Glomerular endothelial cell (primary cell): ENCODE measurements around the gene TRAPPC6A. TPM values are rescaled to one million over a fixed set of nuclear protein-coding genes. Genes with fewer than 3 reads are reported as not detected.

Source experiments
- DNase-seq: peaks from one replicate; pipeline ENCODE4 v3.0.0-alpha.2; 2011; ENCODE audit warnings: low read depth, low spot score; ENCODE audit errors: extremely low read depth
- total RNA-seq: library from RNA; depleted of rRNA; stranded (reverse); fragments of >200 nt; gene quantifications from 2 replicates; pipeline ENCODE4 v1.2.3, GENCODE V29; 2015

Gene TRAPPC6A
- total RNA-seq, 1 donor from 2014 or later, result 25.3 TPM

DNA sequence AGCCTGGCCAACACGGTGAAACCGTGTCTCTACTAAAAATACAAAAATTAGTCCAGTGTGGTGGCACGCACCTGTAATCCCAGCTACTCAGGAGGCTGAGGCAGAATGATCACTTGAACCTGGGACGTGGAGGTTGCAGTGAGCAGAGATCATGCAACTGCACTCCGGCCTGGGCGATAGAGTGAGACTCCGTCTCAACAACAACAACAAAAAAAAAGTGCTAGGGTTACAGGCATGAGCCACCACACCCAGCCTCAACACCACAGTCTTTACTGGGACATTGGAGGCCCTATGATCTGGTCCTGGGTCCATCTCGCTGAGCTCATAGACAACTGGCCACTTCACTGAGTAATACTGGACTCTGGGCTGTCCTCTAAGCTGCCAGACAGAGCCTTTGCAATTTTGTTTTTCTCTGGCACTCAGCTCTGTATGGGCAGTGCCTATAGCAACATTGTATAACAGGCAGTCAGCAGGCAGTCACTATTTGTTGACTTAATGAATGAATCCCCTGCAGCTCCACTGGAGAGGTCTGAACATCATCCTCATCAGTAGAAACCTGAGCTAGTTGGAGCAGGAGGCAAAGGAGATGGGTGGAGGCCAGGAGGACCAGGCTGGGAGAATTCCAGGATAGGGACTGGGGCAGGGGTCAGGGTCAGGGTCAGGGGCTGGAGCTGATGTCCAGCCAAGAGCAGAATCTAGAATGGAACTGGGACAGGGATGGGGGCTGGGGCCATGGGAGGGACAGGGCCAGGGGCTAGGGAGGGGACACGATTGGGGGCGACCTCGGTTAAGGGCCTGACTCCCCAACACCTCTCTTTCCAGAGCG, 8.7 kb upstream of the TRAPPC6A start:
- DNase-seq, result no peak

DNA sequence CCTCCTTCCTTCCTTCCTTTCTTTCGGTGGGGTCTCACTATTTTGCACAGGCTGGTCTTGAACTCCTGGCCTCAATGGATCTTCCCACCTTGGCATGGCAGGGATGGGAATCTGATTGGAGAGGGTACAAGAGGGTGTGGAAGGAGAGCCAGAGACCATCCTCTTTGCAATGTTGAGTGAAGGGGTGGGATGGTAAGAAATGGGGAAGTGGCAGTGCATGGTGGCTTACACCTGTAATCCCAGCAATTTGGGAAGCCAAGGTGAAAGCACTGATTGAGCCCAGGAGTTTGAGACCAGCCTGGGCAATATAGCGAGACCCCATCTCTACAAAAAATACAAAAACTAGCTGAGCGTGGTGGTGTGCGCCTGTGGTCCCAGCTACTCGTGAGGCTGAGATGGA, 6.1 kb upstream of the TRAPPC6A start:
- DNase-seq, result no peak

DNA sequence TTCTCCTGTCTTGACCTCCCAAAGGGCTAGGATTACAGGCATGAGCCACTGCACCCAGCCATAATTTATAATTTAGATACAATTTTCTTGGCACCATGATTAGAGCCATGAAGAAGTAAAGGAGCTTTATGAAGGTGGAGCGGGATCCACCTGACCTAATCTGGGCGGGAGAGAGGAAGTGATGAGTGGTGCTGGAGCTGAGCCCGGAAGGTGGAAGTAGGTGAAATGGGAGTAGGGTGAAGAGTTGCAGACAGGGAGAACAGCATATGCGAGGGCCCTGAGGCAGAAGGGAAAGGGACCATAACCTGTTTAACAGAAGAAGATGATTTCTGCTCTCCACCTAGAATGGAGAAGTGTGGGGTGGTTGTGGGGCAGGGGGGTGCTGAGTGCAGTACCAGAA, 4.7 kb upstream of the TRAPPC6A start:
- no peak for DNase-seq

DNA sequence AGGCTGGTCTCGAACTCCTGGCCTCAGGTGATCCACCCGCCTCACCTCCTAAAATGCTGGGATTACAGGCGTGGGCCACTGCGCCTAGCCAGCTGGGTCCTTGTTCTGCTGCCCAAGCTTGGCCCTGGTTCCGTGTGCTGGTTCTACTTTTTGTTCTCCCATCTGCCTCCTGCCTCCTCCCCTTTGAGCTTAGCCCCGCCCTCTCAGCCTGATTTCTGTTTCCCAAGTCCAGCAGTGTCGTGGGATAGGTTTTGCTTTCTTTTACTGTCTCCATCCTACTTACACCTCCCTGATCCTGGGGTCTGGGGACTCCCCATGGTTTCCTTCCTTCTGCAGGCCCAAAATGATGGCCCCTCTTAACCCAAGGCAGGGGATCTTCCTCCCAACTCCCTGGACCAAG, 2.9 kb upstream of the TRAPPC6A start:
- DNase-seq, result no peak

DNA sequence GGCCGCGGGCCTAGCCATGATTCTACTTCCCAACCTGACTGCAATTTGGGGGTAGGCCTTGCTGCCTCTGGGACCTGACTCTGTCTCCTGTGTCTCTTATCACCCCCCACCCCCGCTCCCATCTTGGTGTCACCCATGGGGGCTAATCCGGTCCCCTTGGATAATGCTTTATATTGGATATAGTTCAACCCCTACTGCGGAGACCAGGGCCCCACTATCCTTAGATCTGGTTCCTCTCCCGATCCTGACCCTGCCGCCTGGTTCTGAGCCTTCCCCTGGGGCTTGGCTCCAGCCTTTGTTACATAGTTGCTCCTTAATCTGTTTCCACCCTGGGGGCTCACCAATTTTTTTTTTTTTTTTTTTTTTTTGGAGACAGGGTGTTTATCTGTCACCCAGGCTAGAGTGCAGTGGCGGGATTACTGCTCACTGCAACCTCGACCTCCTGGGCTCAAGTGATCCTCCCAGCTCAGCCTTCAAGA, 1.9 kb upstream of the TRAPPC6A start:
- DNase-seq, result no peak

DNA sequence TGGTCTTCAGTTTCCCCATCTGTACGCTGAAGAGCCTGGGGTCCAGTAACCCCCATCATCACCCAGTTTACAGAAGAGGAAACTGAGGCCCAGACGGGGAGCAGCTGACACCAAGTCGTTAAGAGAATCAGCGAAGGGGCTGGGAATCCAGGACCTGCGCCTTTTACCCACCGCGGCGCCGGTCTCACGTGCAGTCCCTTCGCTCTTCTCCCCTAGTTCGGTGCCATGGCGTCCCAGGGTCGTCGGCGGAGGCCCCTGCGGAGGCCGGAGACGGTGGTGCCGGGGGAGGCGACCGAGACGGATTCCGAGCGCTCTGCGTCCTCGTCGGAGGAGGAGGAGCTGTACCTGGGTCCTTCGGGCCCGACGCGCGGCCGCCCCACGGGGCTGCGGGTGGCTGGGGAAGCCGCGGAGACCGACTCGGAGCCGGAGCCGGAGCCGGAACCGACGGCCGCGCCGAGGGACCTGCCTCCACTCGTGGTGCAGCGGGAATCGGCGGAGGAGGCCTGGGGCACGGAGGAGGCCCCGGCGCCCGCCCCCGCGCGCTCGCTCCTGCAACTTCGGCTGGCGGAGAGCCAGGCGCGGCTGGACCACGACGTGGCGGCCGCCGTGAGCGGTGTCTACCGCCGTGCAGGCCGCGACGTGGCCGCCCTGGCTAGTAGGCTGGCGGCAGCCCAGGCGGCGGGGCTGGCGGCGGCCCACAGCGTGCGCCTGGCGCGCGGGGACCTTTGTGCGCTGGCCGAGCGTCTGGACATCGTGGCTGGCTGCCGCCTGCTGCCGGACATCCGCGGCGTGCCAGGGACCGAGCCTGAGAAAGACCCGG, 1.2 kb upstream of the TRAPPC6A start:
- DNase-seq, result no peak

DNA sequence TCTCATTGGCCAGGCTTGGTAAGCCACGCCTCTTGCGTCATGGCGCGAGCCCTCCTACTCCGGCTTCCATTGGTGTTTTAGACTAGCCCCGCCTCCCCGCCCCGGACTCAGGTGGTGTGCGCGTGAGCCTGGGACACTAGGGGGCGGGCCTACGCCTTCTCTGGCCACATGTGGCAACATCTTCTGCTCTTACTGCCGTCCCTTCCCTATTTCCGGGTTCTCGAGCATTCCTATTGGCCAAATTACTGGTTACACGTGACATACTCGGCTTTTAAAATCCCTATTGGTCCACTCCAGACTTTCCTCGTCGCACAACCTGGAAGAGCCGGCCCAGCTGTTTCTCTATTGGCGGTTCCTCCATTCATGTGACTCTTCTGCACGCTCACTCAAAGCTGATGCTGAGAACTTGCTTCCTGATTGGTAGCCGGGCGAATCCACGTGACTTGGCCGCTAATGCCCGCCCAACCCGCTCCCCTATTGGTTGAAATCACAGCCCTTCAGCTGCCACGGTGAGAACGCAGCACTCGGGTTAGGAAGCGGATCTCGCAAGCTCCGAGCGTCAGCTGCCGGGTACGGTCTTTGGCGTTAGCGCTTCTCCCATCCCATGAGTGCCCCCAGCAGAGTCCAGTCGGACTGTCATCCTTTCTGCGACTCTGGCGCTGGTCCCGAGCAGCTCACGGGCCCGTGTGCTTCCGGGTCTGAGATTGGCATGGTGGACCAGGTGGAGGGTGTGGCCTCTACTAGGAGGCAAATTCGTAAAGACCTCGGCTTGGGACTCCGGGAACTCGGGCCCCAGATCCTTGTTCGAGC, 430 bp upstream of the TRAPPC6A start, which contains the start of gene BLOC1S3:
BLOC1S3 (plus strand) TSS at position 523 of the 810 bp plus-strand sequence. CDS start 513 bp downstream, outside the sequence.
- peak; percentile 99 for DNase-seq

DNA sequence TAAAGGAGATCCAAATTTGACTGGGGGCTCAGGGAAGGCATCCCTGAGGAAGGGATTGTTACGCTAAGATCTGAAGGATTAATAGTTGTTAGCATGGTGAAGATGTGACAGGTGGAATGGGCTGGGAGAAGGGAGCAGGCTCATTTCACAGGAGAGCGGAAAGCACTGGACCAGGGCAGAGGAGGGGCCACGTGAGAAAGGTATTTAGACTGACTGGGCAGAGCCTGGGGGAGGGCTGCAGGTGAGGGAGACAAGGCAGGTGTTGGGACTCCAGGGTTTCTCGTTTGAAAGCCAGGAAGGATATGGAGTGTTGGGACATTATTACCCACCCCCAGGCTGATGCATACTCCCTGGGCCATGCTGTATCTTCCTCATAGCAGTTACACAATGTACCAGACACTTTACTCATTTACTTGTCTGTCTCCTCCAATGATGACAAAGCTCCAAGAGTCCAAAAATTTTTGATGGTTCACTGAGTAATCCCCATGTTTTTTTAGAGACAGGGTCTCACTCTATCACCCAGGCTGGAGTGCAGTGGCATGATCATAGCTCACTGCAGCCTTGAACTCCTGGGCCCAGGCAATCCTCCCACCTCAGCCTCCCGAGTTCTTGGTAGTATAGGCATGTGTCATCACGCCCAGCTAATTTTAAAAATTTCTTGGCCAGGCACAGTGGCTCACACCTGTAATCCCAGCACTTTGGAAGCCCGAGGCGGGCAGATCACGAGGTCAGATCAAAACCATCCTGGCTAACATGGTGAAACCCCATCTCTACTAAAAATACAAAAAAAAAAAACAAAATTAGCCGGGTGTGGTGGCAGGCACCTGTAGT, 2.3 kb downstream of the TRAPPC6A start:
- DNase-seq, result no peak

DNA sequence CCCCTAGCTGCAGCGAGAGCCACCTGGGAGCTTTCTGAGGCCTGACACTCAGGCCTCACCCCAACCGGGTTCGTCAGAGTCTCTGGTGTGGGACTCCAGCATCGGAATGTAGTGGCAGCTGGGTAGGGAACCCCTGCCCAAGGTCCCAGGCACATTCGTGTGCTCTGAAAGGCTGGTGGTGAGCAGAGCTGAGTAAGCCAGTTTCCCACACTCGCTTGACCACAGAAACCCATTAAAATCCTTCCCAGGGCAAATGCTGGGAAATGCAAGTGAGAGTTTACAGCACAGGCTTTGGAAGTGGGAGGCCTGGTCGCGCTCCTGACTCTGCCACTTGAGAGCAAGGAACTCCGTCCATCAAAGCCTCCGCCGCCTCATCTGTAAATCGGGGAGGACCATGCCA, 4.2 kb downstream of the TRAPPC6A start:
- DNase-seq, result no peak

DNA sequence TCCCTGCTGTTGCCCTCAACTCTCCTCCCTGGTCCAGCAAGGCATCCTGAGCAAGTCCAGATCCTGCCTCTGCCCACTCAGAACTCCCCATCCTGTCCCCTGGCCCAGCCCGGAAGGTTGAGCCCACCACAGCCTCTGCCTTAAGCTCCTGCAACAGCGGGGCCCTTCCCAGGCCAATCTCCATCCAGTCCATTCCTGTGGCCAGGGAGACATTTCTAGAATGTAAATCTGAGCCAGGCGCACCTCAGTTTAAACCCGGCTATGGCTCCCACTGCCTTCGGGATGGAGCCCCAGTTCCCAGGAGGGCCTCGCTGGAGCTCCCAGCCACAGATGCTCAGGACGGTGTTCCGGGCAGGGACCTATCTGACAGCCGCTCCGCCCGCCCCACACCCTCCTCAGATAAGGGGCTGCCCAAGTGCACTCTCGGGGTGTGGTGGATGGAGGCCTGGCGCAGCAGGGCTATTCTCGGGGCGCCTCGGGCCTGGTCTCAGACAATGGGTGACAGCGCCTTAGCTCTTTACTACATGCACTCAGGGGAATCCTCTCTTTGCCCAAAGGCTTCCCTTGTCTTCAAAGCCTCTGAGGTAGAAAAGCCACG, 5.3 kb downstream of the TRAPPC6A start:
- DNase-seq, result no peak

DNA sequence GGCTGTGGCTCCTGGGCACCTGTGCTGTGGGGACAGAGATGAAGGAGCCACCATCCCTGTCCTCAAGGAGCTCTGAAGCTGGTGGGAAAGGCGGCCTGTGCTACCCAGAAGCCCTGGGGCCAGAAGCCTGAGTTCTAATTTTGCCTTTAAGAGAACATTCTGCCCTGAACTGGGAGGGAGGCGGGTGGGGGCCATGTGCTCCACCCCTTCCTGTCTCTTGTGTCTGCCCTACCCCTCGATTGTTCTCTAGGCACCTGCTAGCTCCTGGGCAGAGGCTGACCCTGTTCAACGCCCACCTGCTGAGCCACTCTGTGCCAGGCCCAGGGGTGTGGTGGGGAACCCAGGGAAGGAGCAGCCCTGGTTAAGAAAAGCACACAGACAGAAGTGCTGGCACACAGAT, 5.9 kb downstream of the TRAPPC6A start:
- no peak for DNase-seq

DNA sequence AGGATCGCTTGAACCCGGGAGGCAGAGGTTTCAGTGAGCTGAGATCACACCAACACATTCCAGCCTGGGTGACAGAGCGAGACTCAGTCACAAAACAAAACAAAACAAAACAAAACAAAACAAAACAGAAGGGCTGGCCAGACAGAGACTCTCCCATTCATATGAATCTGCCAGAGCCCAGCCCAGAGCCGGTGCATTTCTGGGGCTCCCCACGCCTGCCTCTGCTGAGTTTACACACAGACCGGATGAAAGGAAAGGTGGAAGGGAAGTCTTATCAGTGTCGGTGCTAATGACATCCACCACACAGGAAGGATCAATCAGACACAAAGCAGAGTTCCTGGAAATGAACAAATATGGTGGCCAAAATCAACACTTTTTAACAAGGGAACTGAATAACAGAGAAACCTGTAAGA, 6.8 kb downstream of the TRAPPC6A start:
- DNase-seq, result no peak

DNA sequence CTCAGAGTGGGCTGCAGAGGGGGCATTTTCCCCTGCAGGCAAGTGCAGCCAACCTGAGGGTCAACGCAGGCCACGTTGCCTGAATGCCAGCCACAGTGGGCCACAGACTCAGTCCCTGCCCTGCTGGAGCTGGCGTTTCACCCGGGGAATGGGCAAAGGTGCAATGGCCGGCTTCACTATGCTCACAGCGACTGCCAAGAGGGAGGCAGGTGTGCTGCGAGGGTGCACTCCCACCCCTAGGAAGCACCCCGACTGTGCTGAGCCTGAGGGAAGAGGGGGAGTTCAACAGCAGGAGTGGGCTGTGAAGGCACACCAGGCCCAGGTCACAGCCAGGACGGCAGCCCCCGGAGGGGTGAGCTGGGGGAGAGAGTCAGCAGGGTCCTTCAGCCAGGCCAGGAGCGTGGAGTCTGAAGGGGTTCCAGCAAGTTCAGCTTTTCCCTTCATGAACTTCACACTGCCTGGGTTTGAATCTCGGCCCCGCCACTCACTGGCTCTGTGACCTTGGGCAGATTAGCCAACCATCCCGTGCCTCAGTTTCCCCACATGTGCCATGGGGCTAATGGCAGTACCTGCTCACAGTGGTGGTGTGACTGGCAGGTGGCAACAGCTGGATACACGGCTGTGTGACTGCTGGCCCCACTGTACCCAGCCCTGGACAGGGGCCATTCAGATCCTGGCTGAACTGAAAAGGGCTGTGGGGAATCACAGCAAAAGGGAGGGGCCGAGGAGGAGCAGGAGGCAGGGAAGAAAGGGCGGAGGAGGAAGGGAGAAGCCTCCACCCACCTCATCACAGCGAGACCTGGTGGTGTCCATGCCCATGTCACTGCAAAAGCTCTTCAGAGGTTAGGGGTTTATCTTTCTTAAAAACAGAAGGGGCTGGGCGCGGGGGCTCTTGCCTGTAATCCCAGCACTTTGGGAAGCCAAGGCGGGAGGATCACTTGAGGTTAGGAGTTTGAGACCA, 7.6 kb downstream of the TRAPPC6A start:
- no peak for DNase-seq

DNA sequence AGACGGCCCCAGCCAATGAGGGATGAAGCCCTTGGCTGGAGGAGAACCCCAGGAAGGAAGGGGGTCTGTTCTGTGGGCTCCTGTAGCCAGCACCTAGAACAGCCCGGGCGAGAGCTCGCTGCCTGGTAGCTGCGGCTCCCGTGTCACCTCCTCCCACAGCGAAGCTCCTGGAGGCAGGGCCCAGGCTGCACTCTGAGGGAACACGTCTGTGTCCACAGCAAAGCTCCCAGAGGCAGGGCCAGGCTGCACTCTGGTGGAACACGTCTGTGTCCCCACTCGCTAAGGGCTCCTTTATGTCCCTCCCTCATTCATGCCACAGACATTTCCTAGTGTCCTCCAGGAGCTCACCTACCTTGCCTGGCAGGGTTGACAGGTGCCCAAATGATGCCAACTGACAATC, 8.4 kb downstream of the TRAPPC6A start:
- no peak for DNase-seq

DNA sequence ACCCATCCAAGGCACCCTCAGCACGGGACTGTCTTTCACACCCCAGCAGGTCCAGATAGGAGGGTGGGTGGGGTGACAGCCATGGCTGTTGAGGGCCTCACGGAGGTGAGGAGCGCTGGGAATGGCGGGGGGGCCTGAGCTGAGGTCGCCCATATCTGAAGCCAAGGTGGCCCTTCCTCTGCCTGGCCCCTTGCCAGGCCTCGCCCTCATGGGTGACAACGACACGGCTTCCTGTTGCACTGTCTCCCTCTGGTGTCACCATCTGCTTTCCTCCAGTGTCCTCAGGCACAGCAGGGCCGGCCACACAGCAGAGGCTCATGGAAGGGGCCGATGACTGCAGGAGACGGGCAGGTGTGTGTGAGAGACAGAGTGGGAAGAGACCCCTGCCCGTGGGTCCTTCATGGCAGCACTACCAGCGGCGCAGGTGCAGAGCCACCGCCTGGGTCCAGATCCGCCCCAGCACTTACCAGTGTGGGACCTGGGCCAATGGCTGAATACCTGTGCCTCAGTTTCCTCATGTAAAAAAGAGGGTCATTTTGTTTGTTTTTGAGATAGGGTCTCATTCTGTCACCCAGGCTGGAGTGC, 9.2 kb downstream of the TRAPPC6A start:
- no peak for DNase-seq

DNA sequence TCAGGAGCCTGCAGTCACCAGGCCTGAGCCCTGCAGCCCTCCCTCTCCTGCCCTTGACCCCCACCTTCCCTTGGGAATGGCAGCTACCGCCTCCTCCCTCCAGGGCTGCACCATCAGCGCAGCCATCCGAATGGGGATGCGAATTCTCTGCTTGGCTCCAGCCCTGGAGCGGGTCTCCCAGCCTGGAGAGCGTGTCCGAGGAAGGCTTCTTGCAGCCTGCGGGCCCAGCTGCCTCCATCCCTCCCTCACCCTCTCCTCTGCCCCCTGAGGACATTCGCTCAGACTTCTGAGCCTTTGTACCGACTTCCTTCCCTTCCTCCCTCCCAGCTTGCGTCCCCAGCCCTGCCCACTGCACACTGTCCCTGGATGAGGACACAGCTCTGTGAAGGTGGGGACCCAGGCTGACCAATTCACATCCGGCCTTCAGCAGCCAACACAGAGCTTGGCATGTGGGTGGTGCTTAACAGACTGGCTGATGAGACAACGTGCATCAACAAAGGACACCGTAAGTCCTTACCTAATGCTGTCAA, 11.2 kb downstream of the TRAPPC6A start:
- no peak for DNase-seq

DNA sequence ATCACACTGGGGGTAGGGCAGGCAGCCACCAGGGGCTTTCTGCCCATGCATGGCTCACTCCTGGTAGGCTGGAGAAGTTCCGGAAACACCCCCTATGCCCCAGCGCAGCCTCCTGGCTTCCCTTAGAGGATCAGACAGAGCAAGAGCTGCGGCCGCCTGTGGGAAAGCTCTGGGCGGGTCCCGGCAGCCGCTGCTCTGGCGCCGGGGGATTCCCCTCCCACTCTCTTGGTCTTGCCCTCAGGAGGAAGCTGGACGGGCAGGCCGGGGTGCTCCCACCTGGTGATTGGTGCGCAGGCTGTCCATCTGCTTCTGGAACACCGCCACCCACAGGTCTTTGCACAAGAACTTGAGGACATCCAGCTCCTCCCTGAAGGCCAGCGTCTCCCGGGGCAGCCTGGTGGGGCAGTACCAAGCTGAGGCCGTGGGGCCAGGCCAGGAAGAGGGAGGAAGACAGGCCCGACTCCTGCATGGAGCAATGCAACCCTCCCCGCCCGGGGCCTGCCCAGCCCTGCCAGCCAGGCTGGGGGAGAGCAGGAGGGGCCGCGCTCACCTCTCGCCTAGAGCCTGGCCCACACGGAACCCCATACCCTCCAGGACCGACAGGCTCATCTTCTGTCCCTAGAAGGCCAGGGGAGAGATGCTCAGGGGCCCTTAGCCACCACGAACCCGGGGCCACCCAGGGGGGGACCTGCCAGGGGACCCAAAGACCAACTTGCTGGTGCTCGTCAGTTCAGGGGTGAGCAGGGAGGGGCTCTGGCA, 13.3 kb downstream of the TRAPPC6A start:
- no peak for DNase-seq
